H9 (cell line): ENCODE results near the gene PLOD1. TPM values are rescaled to one million over a fixed set of nuclear protein-coding genes. Genes with fewer than 3 reads are reported as not detected.

Experiments used
- DNase-seq: peaks from one replicate; pipeline ENCODE4 v3.0.0-alpha.2; 2017
- H2AFZ ChIP-seq: one replicate; pipeline ENCODE4 v1.6.1; 2013; ENCODE audit warnings: mild to moderate bottlenecking, low read length, control low read depth, moderate library complexity
- H2AK5ac ChIP-seq: 2 replicates; pipeline ENCODE4 v1.6.1; 2013; ENCODE audit warnings: low read length, control low read depth, mixed read lengths; ENCODE audit not compliant: insufficient read length
- H2BK120ac ChIP-seq: one replicate; pipeline ENCODE4 v1.6.1; 2013; ENCODE audit warnings: low read depth, mild to moderate bottlenecking, low read length, control low read depth, inconsistent platforms; ENCODE audit not compliant: poor library complexity, severe bottlenecking
- H2BK12ac ChIP-seq: 2 replicates; pipeline ENCODE4 v1.6.1; 2013; ENCODE audit warnings: low read length, control low read depth, mixed read lengths, low read depth; ENCODE audit not compliant: insufficient read length
- H2BK15ac ChIP-seq: 2 replicates; pipeline ENCODE4 v1.6.1; 2013; ENCODE audit warnings: low read depth, low read length, control low read depth
- H2BK20ac ChIP-seq: one replicate; pipeline ENCODE4 v1.6.1; 2013; ENCODE audit warnings: low read depth, mild to moderate bottlenecking, low read length, control low read depth, inconsistent platforms; ENCODE audit not compliant: poor library complexity, severe bottlenecking
- H2BK5ac ChIP-seq: 2 replicates; pipeline ENCODE4 v1.6.1; 2013; ENCODE audit warnings: low read length, control low read depth, mixed read lengths; ENCODE audit not compliant: insufficient read length
- H3K14ac ChIP-seq: 2 replicates; pipeline ENCODE4 v1.6.1; 2013; ENCODE audit warnings: low read length, control low read depth; ENCODE audit not compliant: insufficient read depth
- H3K18ac ChIP-seq: 2 replicates; pipeline ENCODE4 v1.6.1; 2013; ENCODE audit warnings: low read depth, mild to moderate bottlenecking, mixed read lengths, low read length, control low read depth; ENCODE audit not compliant: insufficient read length
- H3K23ac ChIP-seq: 2 replicates; pipeline ENCODE4 v1.6.1; 2013; ENCODE audit warnings: low read length, control low read depth, mixed read lengths, low read depth; ENCODE audit not compliant: insufficient read length
- H3K23me2 ChIP-seq: 2 replicates; pipeline ENCODE4 v1.6.1; 2013; ENCODE audit warnings: low read depth, mild to moderate bottlenecking, mixed read lengths, low read length, control low read depth; ENCODE audit not compliant: insufficient read length, poor library complexity, severe bottlenecking
- H3K27ac ChIP-seq: 2 replicates; pipeline ENCODE4 v1.5.1; 2013; ENCODE audit warnings: low read length, control low read depth, mixed read lengths, low read depth; ENCODE audit not compliant: insufficient read length
- H3K27me3 ChIP-seq: 2 replicates; pipeline ENCODE4 v1.6.1; 2013; ENCODE audit warnings: low read length, control low read depth, inconsistent platforms; ENCODE audit not compliant: insufficient read depth
- H3K4ac ChIP-seq: 2 replicates; pipeline ENCODE4 v1.6.1; 2013; ENCODE audit warnings: low read depth, mild to moderate bottlenecking, control low read depth, inconsistent platforms, low read length, moderate library complexity
- H3K4me1 ChIP-seq: 2 replicates; pipeline ENCODE4 v1.6.1; 2013; ENCODE audit warnings: low read length, control low read depth, inconsistent platforms; ENCODE audit not compliant: insufficient read depth
- H3K4me2 ChIP-seq: 2 replicates; pipeline ENCODE4 v1.6.1; 2013; ENCODE audit warnings: low read length, control low read depth, mixed read lengths; ENCODE audit not compliant: insufficient read length, insufficient read depth
- H3K56ac ChIP-seq: 2 replicates; pipeline ENCODE4 v1.6.1; 2013; ENCODE audit warnings: low read depth, mild to moderate bottlenecking, mixed read lengths, low read length, control low read depth; ENCODE audit not compliant: insufficient read length
- H3K79me1 ChIP-seq: 2 replicates; pipeline ENCODE4 v1.6.1; 2013; ENCODE audit warnings: low read depth, mild to moderate bottlenecking, moderate library complexity, low read length, control low read depth, inconsistent platforms; ENCODE audit not compliant: insufficient read depth, poor library complexity, severe bottlenecking
- H3K79me2 ChIP-seq: 2 replicates; pipeline ENCODE4 v1.6.1; 2013; ENCODE audit warnings: low read length, control low read depth, inconsistent platforms; ENCODE audit not compliant: insufficient read depth
- H3K9ac ChIP-seq: 2 replicates; pipeline ENCODE4 v1.6.1; 2013; ENCODE audit warnings: low read length, control low read depth, mixed read lengths; ENCODE audit not compliant: insufficient read length; ENCODE audit errors: extremely low read depth
- H3K9me3 ChIP-seq: one replicate; pipeline ENCODE4 v1.6.1; 2013; ENCODE audit warnings: low read depth, low read length, inconsistent platforms; ENCODE audit not compliant: control insufficient read depth
- H3T11ph ChIP-seq: one replicate; pipeline ENCODE4 v1.6.1; 2013; ENCODE audit warnings: mild to moderate bottlenecking, low read length, control low read depth, inconsistent platforms
- H4K20me1 ChIP-seq: one replicate; pipeline ENCODE4 v1.6.1; 2013; ENCODE audit not compliant: control insufficient read depth, insufficient read length, insufficient read depth
- H4K5ac ChIP-seq: 2 replicates; pipeline ENCODE4 v1.6.1; 2013; ENCODE audit warnings: low read depth, mild to moderate bottlenecking, mixed read lengths, low read length, control low read depth; ENCODE audit not compliant: insufficient read length
- H4K8ac ChIP-seq: replicated peaks from 2 replicates; pipeline ENCODE4 v1.6.1; 2013; ENCODE audit warnings: low read length, control low read depth, mixed read lengths, low read depth; ENCODE audit not compliant: insufficient read length
- H4K91ac ChIP-seq: 2 replicates; pipeline ENCODE4 v1.6.1; 2013; ENCODE audit warnings: low read depth, mild to moderate bottlenecking, moderate library complexity, mixed read lengths, low read length, control low read depth; ENCODE audit not compliant: insufficient read length
- H3K27ac Mint-ChIP-seq, 3 experiments: 2 replicates in 2 of 3; 3 replicates in 1 of 3; pipeline ENCODE4 v1.8.0; 2020 to 2021; ENCODE audit warnings: mixed read lengths in 3 of 3, mild to moderate bottlenecking in 1 of 3, moderate library complexity in 1 of 3
- H3K27me3 Mint-ChIP-seq: 2 replicates; pipeline ENCODE4 v1.8.0; 2021; ENCODE audit warnings: low read depth, mild to moderate bottlenecking, moderate library complexity, mixed read lengths
- H3K36me3 Mint-ChIP-seq, 3 experiments: 2 replicates in 2 of 3; 3 replicates in 1 of 3; pipeline ENCODE4 v1.8.0; 2020 to 2021; ENCODE audit warnings: low read depth in 3 of 3, mixed read lengths in 3 of 3; ENCODE audit not compliant: insufficient read depth in 1 of 3
- H3K4me1 Mint-ChIP-seq, 2 experiments: 2 replicates each; pipeline ENCODE4 v1.8.0; 2020; ENCODE audit warnings: mixed read lengths in 2 of 2
- H3K4me3 Mint-ChIP-seq, 2 experiments: 2 replicates in 1 of 2; 3 replicates in 1 of 2; pipeline ENCODE4 v1.8.0; 2020 to 2021; ENCODE audit warnings: mild to moderate bottlenecking in 2 of 2, mixed read lengths in 2 of 2, moderate library complexity in 1 of 2
- H3K9me3 Mint-ChIP-seq, 2 experiments: 2 replicates in 1 of 2; 3 replicates in 1 of 2; pipeline ENCODE4 v1.8.0; 2020; ENCODE audit warnings: mild to moderate bottlenecking in 2 of 2, mixed read lengths in 2 of 2, moderate library complexity in 1 of 2
- CTCF ChIP-seq: fragments of 200-600 bp; sonication (generic); conservative IDR thresholded peaks from 3 replicates; pipeline ENCODE4 v1.8.0; 2021; ENCODE audit warnings: antibody characterized with exemption, mild to moderate bottlenecking
- WGBS: extraction: QIAGEN DNeasy Blood & Tissue Kit; methylation state at CpG from one replicate; pipeline ENCODE4 v1.1.7; 2013; ENCODE audit warnings: missing lambda C conversion rate, low lambda C conversion rate, mixed read lengths; ENCODE audit not compliant: insufficient read length; ENCODE audit errors: extremely low coverage; 5-methylcytosine and 5-hydroxymethylcytosine counted together
- total RNA-seq: library from RNA; stranded (reverse); gene quantifications from 2 replicates; pipeline ENCODE4 v1.2.1, GENCODE V29; 2021

The PLOD1 gene
- total RNA-seq, 1 experiment from 2014 or later, result 57.0 TPM

- H3K9ac ChIP-seq, result no peak overlapping the region
- no peak overlapping the region for H3K14ac ChIP-seq
- H3K27ac ChIP-seq, result no peak overlapping the region
- peaks cover 12 to 29% (median 26%) of the 10 kb centered on the region in 3 experiments; a peak in 6 of 7 replicates for H3K36me3 Mint-ChIP-seq
- H2AK5ac ChIP-seq, result no peak overlapping the region
- H3K23ac ChIP-seq, result no peak overlapping the region
- no peaks in the 10 kb centered on the region for H3K27me3 ChIP-seq
- H4K5ac ChIP-seq, result no peak overlapping the region
- peaks cover 4% of the 10 kb centered on the region for H3K79me1 ChIP-seq
- no peak overlapping the region for H4K91ac ChIP-seq
- H3K4me1 ChIP-seq, result no peaks in the 10 kb centered on the region; the same call in 1 of the 2 replicates
- no peaks in the 10 kb centered on the region for H3K27me3 Mint-ChIP-seq
- no peak overlapping the region for H2BK12ac ChIP-seq
- no peak overlapping the region for H3K4me3 Mint-ChIP-seq
- H3K56ac ChIP-seq, result no peak overlapping the region
- no peak overlapping the region for H4K8ac ChIP-seq
- H3K23me2 ChIP-seq, result peaks cover 5% of the 10 kb centered on the region
- no peak overlapping the region for H2BK5ac ChIP-seq
- H3K4me1 Mint-ChIP-seq, result peaks cover 11 to 12% of the 10 kb centered on the region in 2 experiments; a peak in 3 of 4 replicates
- no peak overlapping the region for H3K4ac ChIP-seq
- no peaks in the 10 kb centered on the region for H3K9me3 Mint-ChIP-seq
- no peaks in the 10 kb centered on the region for H3K9me3 ChIP-seq
- H3K18ac ChIP-seq, result no peak overlapping the region
- no peak for DNase-seq
- H3K79me2 ChIP-seq, result peaks cover 5% of the 10 kb centered on the region; the same call in 1 of the 2 replicates
- H3K4me2 ChIP-seq, result no peak overlapping the region
- H2BK20ac ChIP-seq, result no peak overlapping the region
- no peak for TF ChIP-seq CTCF
- H3K27ac Mint-ChIP-seq, result no peak overlapping the region
- 100% methylated on average over 1 of the region's 9 CpGs for WGBS
- no peaks in the 10 kb centered on the region for H4K20me1 ChIP-seq
- no peak overlapping the region for H2AFZ ChIP-seq
- H2BK15ac ChIP-seq, result no peak overlapping the region
- H3T11ph ChIP-seq, result no peak overlapping the region
- H2BK120ac ChIP-seq, result no peak overlapping the region
Observed at GRCh38 chr1:12015499-12015898, 81.0 kb downstream of the PLOD1 start.
